ENCODE data around the gene SLC49A3.

The SLC49A3 gene

DNA sequence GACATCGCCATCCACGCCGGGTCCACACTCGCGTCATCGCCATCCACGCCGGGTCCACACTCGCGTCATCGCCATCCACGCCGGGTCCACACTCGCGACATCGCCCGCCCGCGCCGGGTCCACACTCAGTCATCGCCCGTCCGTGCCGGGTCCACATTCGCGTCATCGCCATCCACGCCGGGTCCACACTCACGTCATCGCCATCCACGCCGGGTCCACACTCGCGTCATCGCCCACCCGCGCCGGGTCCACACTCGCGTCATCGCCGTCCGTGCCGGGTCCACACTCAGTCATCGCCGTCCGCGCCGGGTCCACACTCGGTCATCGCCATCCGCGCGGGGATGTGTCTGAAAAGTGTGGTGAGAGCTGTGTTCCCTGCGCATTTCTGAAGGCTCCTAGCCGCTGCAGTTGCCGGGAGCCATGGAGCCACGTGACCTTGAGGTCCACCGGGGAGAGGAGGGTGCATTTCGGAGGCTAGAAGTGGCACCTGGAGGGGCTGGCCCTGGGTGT, 34.0 kb upstream of the SLC49A3 start:
- TF ChIP-seq, protein P1, sequence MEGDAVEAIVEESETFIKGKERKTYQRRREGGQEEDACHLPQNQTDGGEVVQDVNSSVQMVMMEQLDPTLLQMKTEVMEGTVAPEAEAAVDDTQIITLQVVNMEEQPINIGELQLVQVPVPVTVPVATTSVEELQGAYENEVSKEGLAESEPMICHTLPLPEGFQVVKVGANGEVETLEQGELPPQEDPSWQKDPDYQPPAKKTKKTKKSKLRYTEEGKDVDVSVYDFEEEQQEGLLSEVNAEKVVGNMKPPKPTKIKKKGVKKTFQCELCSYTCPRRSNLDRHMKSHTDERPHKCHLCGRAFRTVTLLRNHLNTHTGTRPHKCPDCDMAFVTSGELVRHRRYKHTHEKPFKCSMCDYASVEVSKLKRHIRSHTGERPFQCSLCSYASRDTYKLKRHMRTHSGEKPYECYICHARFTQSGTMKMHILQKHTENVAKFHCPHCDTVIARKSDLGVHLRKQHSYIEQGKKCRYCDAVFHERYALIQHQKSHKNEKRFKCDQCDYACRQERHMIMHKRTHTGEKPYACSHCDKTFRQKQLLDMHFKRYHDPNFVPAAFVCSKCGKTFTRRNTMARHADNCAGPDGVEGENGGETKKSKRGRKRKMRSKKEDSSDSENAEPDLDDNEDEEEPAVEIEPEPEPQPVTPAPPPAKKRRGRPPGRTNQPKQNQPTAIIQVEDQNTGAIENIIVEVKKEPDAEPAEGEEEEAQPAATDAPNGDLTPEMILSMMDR (IDR thresholded peaks at IDR 0.05; ENCODE audit: low read depth, low read length): no peak
- no peak for DNase-seq
- H3K27me3 ChIP-seq: no peaks in the 10 kb centered on the region
- peaks cover 7% of the 10 kb centered on the region; the same call in 1 of the 2 replicates for H3K36me3 ChIP-seq
- no peak overlapping the region for H3K4me3 ChIP-seq (ENCODE audit: low read depth, low read length)
- no peaks in the 10 kb centered on the region for H3K4me1 ChIP-seq
- no peaks in the 10 kb centered on the region for H3K9me3 ChIP-seq

DNA sequence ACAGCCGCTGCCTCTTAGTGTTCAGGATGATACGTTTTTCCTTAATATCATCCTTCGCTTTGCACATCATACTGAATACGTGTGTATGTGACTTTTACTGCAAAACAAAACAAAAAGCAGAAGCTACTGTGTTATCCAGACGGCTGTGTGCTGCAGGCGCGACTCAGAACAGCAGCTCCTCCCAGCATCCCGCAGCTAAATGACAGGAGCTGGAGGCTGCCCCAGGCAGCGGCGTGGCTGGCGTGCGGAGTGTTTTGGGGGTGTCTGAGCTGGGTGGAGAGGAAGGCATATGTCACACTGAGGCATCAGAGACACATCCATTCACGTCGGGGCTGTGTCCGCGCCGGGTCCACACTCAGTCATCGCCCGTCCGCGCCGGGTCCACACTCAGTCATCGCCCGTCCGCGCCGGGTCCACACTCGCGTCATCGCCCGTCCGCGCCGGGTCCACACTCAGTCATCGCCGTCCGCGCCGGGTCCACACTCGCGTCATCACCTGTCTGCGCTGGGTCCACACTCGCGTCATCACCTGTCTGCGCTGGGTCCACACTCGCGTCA, 33.3 kb upstream of the SLC49A3 start:
- Histone ChIP-seq H3K4me1 (no peaks in the 10 kb centered on the region), H3K36me3 (peaks cover 7% of the 10 kb centered on the region; the same call in 1 of the 2 replicates), H3K4me3 (ENCODE audit: low read depth, low read length) (no peak overlapping the region), H3K9me3 (no peaks in the 10 kb centered on the region), H3K27me3 (no peaks in the 10 kb centered on the region)
- DNase-seq: no peak
- TF ChIP-seq, protein P1 (IDR thresholded peaks at IDR 0.05; ENCODE audit: low read depth, low read length): no peak

DNA sequence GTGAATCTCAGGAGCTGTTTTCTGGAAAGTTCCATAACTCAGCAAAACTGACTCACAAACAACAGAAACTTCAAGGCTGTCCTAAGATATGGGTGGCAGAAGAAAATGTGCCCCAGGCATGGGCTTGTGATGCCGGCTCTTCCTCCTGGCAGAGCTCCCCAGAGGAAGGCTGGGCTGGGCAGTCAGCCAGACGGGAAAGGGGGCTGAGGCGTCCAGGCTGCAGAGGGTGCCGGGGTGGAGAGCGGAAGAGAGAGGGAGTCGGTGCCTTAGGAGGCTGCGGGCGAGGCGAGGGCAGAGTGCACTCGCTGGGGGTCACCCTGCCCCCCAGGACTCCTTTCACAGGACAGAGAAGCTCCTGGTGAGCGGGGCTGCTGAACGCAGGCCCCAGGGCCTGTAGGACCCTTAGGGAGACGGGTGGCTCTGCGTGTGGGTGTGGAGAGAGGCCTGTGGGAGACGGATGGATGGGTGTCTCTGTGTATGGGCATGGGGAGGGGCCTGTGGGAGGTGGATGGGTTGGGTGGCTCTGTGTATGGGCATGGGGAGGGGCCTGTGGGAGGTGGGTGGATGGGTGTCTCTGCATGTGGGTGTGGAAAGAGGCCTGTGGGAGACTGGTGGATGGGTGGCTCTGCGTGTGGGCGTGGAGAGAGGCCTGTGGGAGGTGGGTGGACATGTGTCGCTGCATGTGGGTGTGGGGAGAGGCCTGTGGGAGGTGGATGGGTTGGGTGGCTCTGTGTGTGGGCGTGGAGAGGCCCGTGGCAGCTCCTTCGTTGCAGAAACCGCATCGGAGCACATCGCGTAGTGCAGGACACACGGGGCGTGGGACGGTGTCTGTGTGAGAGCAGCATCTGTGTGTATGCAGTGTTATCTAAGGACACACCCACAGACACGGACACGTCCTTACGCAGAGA, 32.6 kb upstream of the SLC49A3 start:
- peaks cover 7% of the 10 kb centered on the region; the same call in 1 of the 2 replicates for H3K36me3 ChIP-seq
- TF ChIP-seq, protein P1 (IDR thresholded peaks at IDR 0.05; ENCODE audit: low read depth, low read length): no peak
- H3K27me3 ChIP-seq: no peaks in the 10 kb centered on the region
- no peak for DNase-seq
- no peak overlapping the region for H3K4me3 ChIP-seq (ENCODE audit: low read depth, low read length)
- H3K9me3 ChIP-seq: no peaks in the 10 kb centered on the region
- H3K4me1 ChIP-seq: no peaks in the 10 kb centered on the region

DNA sequence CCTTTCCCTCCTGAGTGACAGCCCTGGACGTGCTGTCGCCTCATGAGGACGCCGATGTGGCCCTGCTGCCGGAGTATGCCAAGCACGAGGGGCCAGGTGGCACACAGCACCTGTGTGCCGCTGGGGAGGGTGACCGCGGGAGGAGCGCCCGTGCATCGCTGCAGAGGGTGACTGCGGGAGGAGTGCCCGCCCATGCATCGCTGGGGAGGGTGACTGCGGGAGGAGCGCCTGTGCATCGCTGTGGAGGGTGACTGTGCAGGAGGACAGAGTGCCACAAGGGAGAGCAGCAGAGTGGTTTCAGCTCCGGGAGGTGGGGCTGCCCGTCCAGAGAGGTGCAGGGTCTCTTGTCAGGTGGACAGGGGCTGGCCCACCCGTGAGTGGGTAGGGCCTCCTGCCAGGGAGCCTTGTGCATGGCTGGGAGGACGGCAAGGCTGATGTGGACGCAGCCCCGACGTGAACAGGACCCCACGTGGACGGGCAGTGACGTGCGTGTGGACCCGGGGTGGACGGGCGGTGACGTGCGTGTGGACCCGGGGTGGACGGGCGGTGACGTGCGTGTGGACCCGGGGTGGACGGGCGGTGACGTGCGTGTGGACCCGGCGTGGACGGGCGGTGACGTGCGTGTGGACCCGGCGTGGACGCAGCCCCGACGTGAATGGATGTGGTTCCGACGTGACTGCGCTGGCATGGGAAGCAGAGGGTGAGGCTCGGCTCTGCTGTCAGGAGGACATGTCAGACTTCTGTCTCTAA, 31.3 kb upstream of the SLC49A3 start:
- Histone ChIP-seq H3K27me3 (no peaks in the 10 kb centered on the region), H3K36me3 (peaks cover 7% of the 10 kb centered on the region; the same call in 1 of the 2 replicates), H3K9me3 (no peaks in the 10 kb centered on the region), H3K4me1 (no peaks in the 10 kb centered on the region), H3K4me3 (ENCODE audit: low read depth, low read length) (no peak overlapping the region)
- TF ChIP-seq, protein P1 (IDR thresholded peaks at IDR 0.05; ENCODE audit: low read depth, low read length): no peak
- DNase-seq: no peak

DNA sequence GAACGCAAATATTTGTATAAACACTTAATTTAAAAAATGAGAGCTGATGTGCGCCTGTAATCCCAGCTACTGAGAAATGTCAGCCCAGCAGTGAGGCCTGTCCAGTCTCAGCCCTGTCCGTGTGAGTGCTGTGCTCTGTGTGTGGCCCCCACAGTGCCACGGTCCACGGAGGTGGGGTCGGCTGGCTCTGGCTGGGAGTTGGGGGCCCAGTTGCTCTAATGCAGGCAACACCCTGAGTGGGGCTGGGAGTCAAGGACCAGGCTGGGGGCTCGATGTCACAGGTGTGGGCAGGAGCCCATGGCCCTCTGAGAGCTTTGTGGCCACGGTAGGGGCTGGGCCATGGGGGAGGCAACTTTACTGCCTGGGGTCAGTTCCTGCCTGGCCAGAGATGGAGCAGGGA, 29.5 kb upstream of the SLC49A3 start:
- DNase-seq: no peak
- Histone ChIP-seq H3K36me3 (peaks cover 4% of the 10 kb centered on the region; the same call in 1 of the 2 replicates), H3K4me1 (no peaks in the 10 kb centered on the region), H3K27me3 (no peaks in the 10 kb centered on the region), H3K4me3 (ENCODE audit: low read depth, low read length) (no peak overlapping the region), H3K9me3 (no peaks in the 10 kb centered on the region)
- TF ChIP-seq, protein P1 (IDR thresholded peaks at IDR 0.05; ENCODE audit: low read depth, low read length): no peak

Data from BE2C (cell line).